ENCODE measurements around the gene NUP210L.

Gene NUP210L

GRCh38 chr1:154179946-154180687 lies 25.2 kb upstream of the NUP210L start:
- H3K4me3 ChIP-seq (ENCODE audit: low read depth, low read length) = no peak overlapping the region
- TF ChIP-seq CTCF (IDR thresholded peaks at IDR 0.05; ENCODE audit: borderline replicate concordance, insufficient read depth, low read depth, low read length) = no peak

- no peak overlapping the region for H3K4me3 ChIP-seq (ENCODE audit: low read depth, low read length)
- TF ChIP-seq CTCF (IDR thresholded peaks at IDR 0.05; ENCODE audit: borderline replicate concordance, insufficient read depth, low read depth, low read length) = no peak
These were observed 24.3 kb upstream of the NUP210L start for GRCh38 chr1:154178911-154179811.

GRCh38 chr1:154178013-154178412 lies 23.1 kb upstream of the NUP210L start:
- H3K4me3 ChIP-seq (ENCODE audit: low read depth, low read length) = no peak overlapping the region
- no peak for TF ChIP-seq CTCF (IDR thresholded peaks at IDR 0.05; ENCODE audit: borderline replicate concordance, insufficient read depth, low read depth, low read length)

- H3K4me3 ChIP-seq (ENCODE audit: low read depth, low read length) = no peak overlapping the region
- no peak for TF ChIP-seq CTCF (IDR thresholded peaks at IDR 0.05; ENCODE audit: borderline replicate concordance, insufficient read depth, low read depth, low read length)
These were observed 21.5 kb upstream of the NUP210L start for GRCh38 chr1:154176337-154176736.

GRCh38 chr1:154174654-154175053 lies 19.8 kb upstream of the NUP210L start:
- no peak overlapping the region for H3K4me3 ChIP-seq (ENCODE audit: low read depth, low read length)
- TF ChIP-seq CTCF (IDR thresholded peaks at IDR 0.05; ENCODE audit: borderline replicate concordance, insufficient read depth, low read depth, low read length) = no peak

- no peak for TF ChIP-seq CTCF (IDR thresholded peaks at IDR 0.05; ENCODE audit: borderline replicate concordance, insufficient read depth, low read depth, low read length)
- no peak overlapping the region for H3K4me3 ChIP-seq (ENCODE audit: low read depth, low read length)
These were observed 17.0 kb upstream of the NUP210L start for GRCh38 chr1:154171880-154172279.

All from GM12875 (cell line).